Kidney epithelial cell (primary cell): ENCODE data around the gene WNT5B. TPM values are rescaled to one million over a fixed set of nuclear protein-coding genes. Genes with fewer than 3 reads are reported as not detected.
"Not testable (repeated sequence)": the region's sequence is repeated elsewhere in the genome, so short reads cannot be mapped to it uniquely, and the experiment has no call there.

Experiments
- DNase-seq: peaks from one replicate; pipeline ENCODE4 v3.0.0-alpha.2; 2010; ENCODE audit warnings: low read depth
- H3K27me3 ChIP-seq: 2 replicates; pipeline ENCODE4 v1.6.0; 2011; ENCODE audit warnings: low read length; ENCODE audit not compliant: control insufficient read depth, insufficient read depth
- H3K36me3 ChIP-seq: 2 replicates; pipeline ENCODE4 v1.5.1; 2011; ENCODE audit warnings: low read length; ENCODE audit not compliant: control insufficient read depth, insufficient read depth
- H3K4me3 ChIP-seq: 2 replicates; pipeline ENCODE4 v1.5.1; 2011; ENCODE audit warnings: low read depth, mild to moderate bottlenecking, control low read depth, low read length
- total RNA-seq: library from RNA; depleted of rRNA; stranded (reverse); fragments of >200 nt; gene quantifications from 2 replicates; pipeline ENCODE4 v1.2.3, GENCODE V29; 2015
- TF ChIP-seq, protein P1 (sequence below): IDR thresholded peaks from 2 replicates; pipeline ENCODE4 v1.5.1; 2011; ENCODE audit warnings: mild to moderate bottlenecking, moderate library complexity, low read length, control low read depth, inconsistent platforms; ENCODE audit not compliant: insufficient read depth, poor library complexity, severe bottlenecking

The WNT5B gene
- total RNA-seq, 1 donor from 2014 or later: 26.4 TPM

DNA sequence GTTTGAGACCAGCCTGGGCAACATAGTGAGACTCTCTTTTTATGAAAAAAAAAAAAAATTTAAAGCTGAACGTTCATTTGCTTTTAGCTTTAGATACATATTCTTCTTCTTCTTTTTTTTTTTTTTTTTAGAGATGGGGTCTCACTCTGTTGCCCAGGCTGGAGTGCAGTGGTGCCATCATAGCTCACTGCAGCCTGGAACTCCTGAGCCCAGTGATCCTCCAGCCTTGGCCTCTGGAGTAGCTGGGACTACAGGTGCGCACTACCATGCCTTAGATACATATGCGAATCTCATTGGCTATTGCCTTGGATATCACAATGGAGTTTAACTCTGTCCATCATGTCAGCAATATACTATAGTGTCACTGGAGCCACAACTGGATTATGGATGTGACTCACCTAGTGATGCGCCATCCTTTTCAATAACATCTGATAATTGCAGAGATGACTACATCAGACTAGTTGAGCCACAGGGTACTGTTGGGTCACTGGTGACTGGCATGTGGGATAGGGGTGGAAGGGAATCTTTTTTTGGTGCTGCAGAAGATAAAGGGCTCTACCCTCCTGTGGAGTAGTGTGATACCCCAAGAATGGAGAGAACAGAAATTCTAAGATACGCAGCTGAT lies 59.2 kb downstream of the WNT5B start:
- no peaks in the 10 kb centered on the region for H3K27me3 ChIP-seq
- H3K36me3 ChIP-seq: no peaks in the 10 kb centered on the region
- no peak overlapping the region for H3K4me3 ChIP-seq
- DNase-seq: no peak
- TF ChIP-seq, protein P1, sequence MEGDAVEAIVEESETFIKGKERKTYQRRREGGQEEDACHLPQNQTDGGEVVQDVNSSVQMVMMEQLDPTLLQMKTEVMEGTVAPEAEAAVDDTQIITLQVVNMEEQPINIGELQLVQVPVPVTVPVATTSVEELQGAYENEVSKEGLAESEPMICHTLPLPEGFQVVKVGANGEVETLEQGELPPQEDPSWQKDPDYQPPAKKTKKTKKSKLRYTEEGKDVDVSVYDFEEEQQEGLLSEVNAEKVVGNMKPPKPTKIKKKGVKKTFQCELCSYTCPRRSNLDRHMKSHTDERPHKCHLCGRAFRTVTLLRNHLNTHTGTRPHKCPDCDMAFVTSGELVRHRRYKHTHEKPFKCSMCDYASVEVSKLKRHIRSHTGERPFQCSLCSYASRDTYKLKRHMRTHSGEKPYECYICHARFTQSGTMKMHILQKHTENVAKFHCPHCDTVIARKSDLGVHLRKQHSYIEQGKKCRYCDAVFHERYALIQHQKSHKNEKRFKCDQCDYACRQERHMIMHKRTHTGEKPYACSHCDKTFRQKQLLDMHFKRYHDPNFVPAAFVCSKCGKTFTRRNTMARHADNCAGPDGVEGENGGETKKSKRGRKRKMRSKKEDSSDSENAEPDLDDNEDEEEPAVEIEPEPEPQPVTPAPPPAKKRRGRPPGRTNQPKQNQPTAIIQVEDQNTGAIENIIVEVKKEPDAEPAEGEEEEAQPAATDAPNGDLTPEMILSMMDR: no peak

DNA sequence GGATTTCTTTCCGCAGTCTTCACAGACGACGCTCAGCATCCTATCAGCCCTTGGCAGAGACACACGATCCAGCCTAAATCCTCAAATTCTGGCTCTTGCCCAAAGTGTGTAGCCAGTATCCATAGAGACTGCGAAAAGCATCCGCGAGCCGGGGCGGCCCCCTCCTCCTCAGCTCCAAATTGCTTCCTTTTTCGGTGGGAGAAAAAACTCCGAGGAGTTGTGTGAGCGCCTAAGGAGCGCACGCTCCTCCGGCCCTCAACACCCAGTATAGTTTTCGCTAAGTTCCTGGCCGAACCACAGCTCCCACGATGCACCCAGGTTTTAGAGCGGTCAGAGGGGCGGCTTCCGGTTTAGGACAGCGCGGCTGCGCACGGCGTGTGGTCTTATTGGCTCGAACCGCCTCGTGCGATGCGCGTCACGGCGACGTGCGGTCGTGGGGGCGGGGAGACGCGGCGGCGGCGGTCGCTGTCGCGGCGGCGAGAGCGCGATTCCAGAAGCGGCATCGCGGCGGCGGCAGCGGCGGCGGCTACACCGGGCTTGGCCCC lies 61.6 kb downstream of the WNT5B start, which contains the start of gene ADIPOR2:
Gene ADIPOR2 (plus strand): TSS at position 493 of the 545 bp plus-strand sequence. CDS start 63,274 bp downstream, outside the sequence.
- Histone ChIP-seq H3K4me3 (peak within 1 kb of the TSS; percentile 97), H3K36me3 (no peaks in the 10 kb centered on the region), H3K27me3 (no peaks in the 10 kb centered on the region)
- DNase-seq: peak; percentile 87
- TF ChIP-seq, protein P1: no peak

DNA sequence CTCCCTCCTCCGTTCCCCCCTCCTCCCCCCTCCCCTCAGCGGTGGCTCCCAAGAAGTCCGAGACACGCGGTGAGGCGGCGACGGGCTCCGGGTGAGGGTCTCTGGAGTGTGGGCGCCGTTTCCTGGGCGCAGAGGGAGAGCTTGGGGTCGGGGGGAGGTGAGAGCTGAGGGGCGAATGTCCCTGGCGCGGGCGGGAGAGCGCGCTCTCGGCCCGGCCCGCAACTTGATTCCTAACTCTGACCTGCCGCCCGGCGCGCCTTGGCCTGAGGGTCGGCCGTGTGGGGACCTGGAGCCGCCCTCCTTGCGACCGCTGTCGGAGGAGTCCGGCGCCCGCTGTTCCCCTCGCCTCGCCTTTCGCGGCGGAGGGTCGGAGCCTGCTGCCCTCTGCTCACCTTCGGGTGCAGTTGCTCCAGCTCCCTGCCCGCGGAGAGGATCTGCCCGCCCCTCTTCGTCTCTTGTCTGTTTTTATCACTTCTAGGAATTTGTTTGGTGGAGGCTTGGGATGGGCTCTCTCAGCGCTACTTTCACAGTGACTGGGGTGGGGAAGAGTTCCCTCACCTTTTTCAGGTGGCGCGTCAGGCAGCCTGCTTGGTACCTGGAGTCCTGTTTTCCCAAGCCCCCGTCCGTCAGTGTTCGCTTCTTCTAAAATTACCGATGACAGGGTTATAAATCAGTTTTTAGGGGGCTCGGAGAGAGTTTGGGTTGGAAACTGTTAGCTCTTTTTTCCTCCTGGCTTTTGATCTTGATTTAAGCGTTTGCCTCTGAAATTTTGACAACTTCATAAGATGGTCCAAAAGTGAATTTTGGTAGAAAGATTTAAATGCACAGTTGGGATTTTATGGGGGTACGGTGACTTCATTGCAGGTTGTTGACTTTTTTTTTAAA lies 62.3 kb downstream of the WNT5B start:
- peak overlapping the region; percentile 97 for H3K4me3 ChIP-seq
- TF ChIP-seq, protein P1: no peak
- DNase-seq: no peak
- no peaks in the 10 kb centered on the region for H3K27me3 ChIP-seq
- no peaks in the 10 kb centered on the region for H3K36me3 ChIP-seq

DNA sequence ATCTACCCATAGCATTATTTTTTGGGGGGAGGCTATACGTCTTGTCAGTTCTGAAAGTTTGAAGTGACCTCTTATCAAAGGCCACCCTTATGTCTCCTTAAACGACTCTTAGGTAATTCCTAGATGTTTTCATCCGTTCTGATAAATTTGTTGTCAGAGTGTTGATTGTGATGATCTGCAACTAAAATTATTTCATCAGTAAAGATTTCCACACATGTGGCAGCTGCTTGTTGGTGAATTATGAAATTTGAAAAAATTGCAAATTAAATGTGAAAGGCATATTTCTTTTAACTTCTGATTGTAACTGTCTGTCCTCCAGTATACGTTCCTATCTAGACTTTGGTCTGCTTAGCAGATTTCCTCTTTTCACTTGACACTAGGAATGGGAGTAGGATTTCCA lies 63.2 kb downstream of the WNT5B start:
- Histone ChIP-seq H3K36me3 (no peaks in the 10 kb centered on the region), H3K27me3 (no peaks in the 10 kb centered on the region), H3K4me3 (no peak overlapping the region)
- TF ChIP-seq, protein P1: no peak
- DNase-seq: no peak

DNA sequence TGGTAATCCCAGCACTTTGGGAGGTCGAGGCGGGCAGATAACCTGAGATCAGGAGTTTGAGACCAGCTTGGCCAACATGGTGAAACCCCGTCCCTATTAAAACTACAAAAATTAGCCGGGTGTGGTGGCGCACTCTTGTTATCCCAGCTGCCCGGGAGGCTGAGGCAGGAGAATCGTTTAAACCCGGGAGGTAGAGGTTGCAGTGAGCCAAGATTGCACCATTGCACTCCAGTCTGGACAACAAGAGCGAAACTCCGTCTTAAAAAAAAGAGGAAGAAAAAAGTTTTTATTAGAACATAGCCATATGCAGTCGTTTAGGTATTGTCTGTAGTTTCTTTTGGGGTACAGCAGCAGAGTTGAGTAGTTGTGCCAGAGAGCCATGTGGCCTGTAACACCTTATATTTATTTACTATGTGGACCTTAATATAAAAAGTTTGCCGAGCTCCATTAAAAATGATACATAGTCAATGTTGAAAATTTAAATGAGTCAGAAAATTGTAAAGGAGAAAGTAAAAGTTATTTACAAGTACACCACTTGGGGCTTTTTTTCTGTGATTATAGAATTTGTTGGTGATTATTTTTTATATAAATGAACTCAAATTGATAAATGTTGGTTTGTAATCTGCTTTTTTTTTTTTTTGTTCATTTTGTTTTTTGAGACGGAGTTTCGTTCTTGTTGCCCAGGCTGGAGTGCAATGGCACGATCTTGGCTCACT lies 64.0 kb downstream of the WNT5B start:
- DNase-seq: no peak
- TF ChIP-seq, protein P1: no peak
- H3K4me3 ChIP-seq: no peak overlapping the region
- no peaks in the 10 kb centered on the region for H3K36me3 ChIP-seq
- H3K27me3 ChIP-seq: no peaks in the 10 kb centered on the region

DNA sequence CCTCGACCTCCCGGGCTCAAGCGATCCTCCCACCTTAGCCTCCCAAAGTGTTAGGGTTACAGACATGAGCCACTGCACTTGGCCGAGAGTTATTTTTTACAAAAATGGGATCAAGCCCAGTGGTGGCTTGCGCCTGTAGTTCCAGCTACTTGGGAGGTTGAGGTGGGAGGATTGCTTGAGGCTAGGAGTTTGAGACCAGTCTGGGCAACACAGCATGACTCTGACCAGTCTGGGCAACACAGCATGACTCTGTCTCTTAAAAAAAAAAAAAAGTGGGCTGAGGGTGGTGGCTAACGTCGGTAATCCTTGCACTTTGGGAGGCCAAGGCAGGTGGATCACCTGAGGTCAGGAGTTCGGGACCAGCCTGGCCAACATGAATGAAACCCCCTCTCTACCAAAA lies 66.1 kb downstream of the WNT5B start:
- DNase-seq, H3K4me3 ChIP-seq, H3K36me3 ChIP-seq, H3K27me3 ChIP-seq: not testable (repeated sequence)
